IMR-90 (cell line): ENCODE data around the gene ADAMTS13. TPM values are rescaled to one million over a fixed set of nuclear protein-coding genes. Genes with fewer than 3 reads are reported as not detected.

Experiments used
- ATAC-seq: fragments of 200-7000 bp; cut with Tn5 transposase; 2 replicates; pipeline ENCODE4 v1.9.1; 2020; ENCODE audit warnings: low read depth, mild to moderate bottlenecking, moderate library complexity
- BruUV-seq: library from RNA; stranded (reverse); fragments of 400-500 nt; replicated peaks from 2 replicates; lab custom pipeline; 2021; lab: Mats Ljungman, UMichigan
- CTCF ChIA-PET: fragments of 300-600 bp; formaldehyde crosslinking; extraction: SDS; loops from one replicate; lab custom pipeline; 2021; ENCODE audit warnings: antibody characterized with exemption; lab: Yijun Ruan, JAX
- POLR2A ChIA-PET: fragments of 300-600 bp; sonication (Branson Sonifier 250); formaldehyde crosslinking; loops from one replicate; lab custom pipeline; 2022; ENCODE audit warnings: antibody characterized with exemption; ENCODE audit not compliant: unreplicated experiment; lab: Charles Lee
- DNase-seq: peaks from one replicate; pipeline ENCODE4 v3.0.0; 2013
- H2AFZ ChIP-seq: replicated peaks from 2 replicates; pipeline ENCODE3; 2013; ENCODE audit warnings: low read length, mild to moderate bottlenecking; ENCODE audit not compliant: poor library complexity
- H2AK5ac ChIP-seq: 2 replicates; pipeline ENCODE4 v1.6.1; 2013; ENCODE audit warnings: low read depth, low read length, inconsistent platforms
- H2AK9ac ChIP-seq: replicated peaks from 2 replicates; pipeline ENCODE3; 2013; ENCODE audit warnings: mild to moderate bottlenecking, low read depth, low read length, moderate library complexity; ENCODE audit not compliant: poor library complexity
- H2BK120ac ChIP-seq: 2 replicates; pipeline ENCODE4 v1.6.1; 2013; ENCODE audit warnings: low read depth, low read length, inconsistent platforms
- H2BK15ac ChIP-seq: 3 replicates; pipeline ENCODE4 v1.6.1; 2013; ENCODE audit warnings: low read depth, low read length, inconsistent platforms
- H2BK20ac ChIP-seq: 2 replicates; pipeline ENCODE4 v1.6.1; 2013; ENCODE audit warnings: low read depth, mild to moderate bottlenecking, inconsistent platforms, low read length, moderate library complexity
- H2BK5ac ChIP-seq: 2 replicates; pipeline ENCODE4 v1.6.1; 2013; ENCODE audit warnings: mild to moderate bottlenecking, low read depth, low read length, inconsistent platforms; ENCODE audit not compliant: poor library complexity, severe bottlenecking
- H3K14ac ChIP-seq: replicated peaks from 2 replicates; pipeline ENCODE4 v1.6.1; 2013; ENCODE audit warnings: low read depth, low read length, inconsistent platforms
- H3K18ac ChIP-seq: 2 replicates; pipeline ENCODE4 v1.6.1; 2013; ENCODE audit warnings: low read depth, low read length, control low read depth
- H3K23ac ChIP-seq: 2 replicates; pipeline ENCODE4 v1.6.1; 2013; ENCODE audit warnings: low read depth, low read length, inconsistent platforms
- H3K27ac ChIP-seq: 2 replicates; pipeline ENCODE4 v1.5.1; 2013; ENCODE audit warnings: mild to moderate bottlenecking, control low read depth, low read length; ENCODE audit not compliant: insufficient read depth
- H3K27me3 ChIP-seq: 2 replicates; pipeline ENCODE4 v1.6.1; 2013; ENCODE audit warnings: low read length; ENCODE audit not compliant: control insufficient read depth, insufficient read depth
- H3K36me3 ChIP-seq: 2 replicates; pipeline ENCODE4 v1.6.1; 2013; ENCODE audit warnings: low read length, mixed read lengths; ENCODE audit not compliant: control insufficient read depth, insufficient read depth
- H3K4ac ChIP-seq: 2 replicates; pipeline ENCODE4 v1.6.1; 2013; ENCODE audit warnings: low read depth, low read length, inconsistent platforms
- H3K4me1 ChIP-seq: 2 replicates; pipeline ENCODE4 v1.6.1; 2013; ENCODE audit warnings: low read length, mixed read lengths; ENCODE audit not compliant: control insufficient read depth, insufficient read depth
- H3K4me2 ChIP-seq: 2 replicates; pipeline ENCODE4 v1.6.1; 2013; ENCODE audit warnings: low read depth, mild to moderate bottlenecking, control low read depth, low read length, moderate library complexity
- H3K4me3 ChIP-seq: 2 replicates; pipeline ENCODE4 v1.5.1; 2013; ENCODE audit warnings: low read depth, mild to moderate bottlenecking, control low read depth, low read length, moderate library complexity; ENCODE audit not compliant: insufficient read depth
- H3K56ac ChIP-seq: 2 replicates; pipeline ENCODE4 v1.6.1; 2013; ENCODE audit warnings: low read length, inconsistent platforms; ENCODE audit not compliant: insufficient read depth; ENCODE audit errors: extremely low read depth
- H3K79me1 ChIP-seq, 2 experiments: 2 replicates each; pipeline ENCODE4 v1.6.1; 2013; ENCODE audit warnings: low read length in 2 of 2, inconsistent platforms in 1 of 2, low read depth in 1 of 2
- H3K9ac ChIP-seq: 2 replicates; pipeline ENCODE4 v1.6.1; 2013; ENCODE audit warnings: low read depth, low read length, control low read depth
- H3K9me1 ChIP-seq: 2 replicates; pipeline ENCODE4 v1.6.1; 2013; ENCODE audit warnings: low read length, inconsistent platforms; ENCODE audit not compliant: insufficient read depth
- H3K9me3 ChIP-seq: 2 replicates; pipeline ENCODE4 v1.6.1; 2013; ENCODE audit warnings: low read length; ENCODE audit not compliant: control insufficient read depth, insufficient read depth
- H4K20me1 ChIP-seq: 2 replicates; pipeline ENCODE4 v1.6.1; 2013; ENCODE audit warnings: low read length, inconsistent platforms; ENCODE audit not compliant: insufficient read depth
- H4K5ac ChIP-seq: 2 replicates; pipeline ENCODE4 v1.6.1; 2013; ENCODE audit warnings: mild to moderate bottlenecking, low read depth, low read length, control low read depth
- H4K8ac ChIP-seq, 2 experiments: 2 replicates each; pipeline ENCODE4 v1.6.1; 2013; ENCODE audit warnings: low read depth in 2 of 2, low read length in 2 of 2, control low read depth in 1 of 2, inconsistent platforms in 1 of 2
- H4K91ac ChIP-seq: 2 replicates; pipeline ENCODE4 v1.6.1; 2013; ENCODE audit warnings: low read depth, low read length, inconsistent platforms; ENCODE audit not compliant: insufficient read depth
- BHLHE40 ChIP-seq: fragments of 150-350 bp; IDR thresholded peaks from 2 replicates; pipeline ENCODE4 v1.6.1; 2016; ENCODE audit warnings: mild to moderate bottlenecking, low read depth, low read length
- CHD1 ChIP-seq: IDR thresholded peaks from 2 replicates; pipeline ENCODE4 v1.6.1; 2012; ENCODE audit warnings: low read depth, low read length, improper control_type of control experiment
- CTCF ChIP-seq: conservative IDR thresholded peaks from 2 replicates; pipeline ENCODE4 v1.5.1; 2012; ENCODE audit warnings: mild to moderate bottlenecking, low read depth, low read length, improper control_type of control experiment
- ELK1 ChIP-seq: fragments of 150-350 bp; IDR thresholded peaks from 2 replicates; pipeline ENCODE4 v1.6.1; 2016; ENCODE audit warnings: low read depth, mild to moderate bottlenecking, low read length, moderate library complexity, borderline replicate concordance
- FOS ChIP-seq: fragments of 150-350 bp; IDR thresholded peaks from 2 replicates; pipeline ENCODE4 v1.6.1; 2016; ENCODE audit warnings: low read depth, low read length
- MAFK ChIP-seq: IDR thresholded peaks from 2 replicates; pipeline ENCODE4 v1.6.1; 2012; ENCODE audit warnings: low read depth, low read length, improper control_type of control experiment
- MAZ ChIP-seq: IDR thresholded peaks from 2 replicates; pipeline ENCODE4 v1.6.1; 2012; ENCODE audit warnings: low read depth, mild to moderate bottlenecking, low read length, improper control_type of control experiment, moderate library complexity, borderline replicate concordance
- NFE2L2 ChIP-seq: fragments of 150-350 bp; IDR thresholded peaks from 2 replicates; pipeline ENCODE4 v1.6.1; 2016; ENCODE audit warnings: low read depth, mild to moderate bottlenecking, low read length
- POLR2A ChIP-seq: IDR thresholded peaks from 2 replicates; pipeline ENCODE4 v1.6.1; 2012; ENCODE audit warnings: mild to moderate bottlenecking, low read depth, low read length
- RAD21 ChIP-seq: IDR thresholded peaks from 2 replicates; pipeline ENCODE4 v1.6.1; 2012; ENCODE audit warnings: low read length, improper control_type of control experiment
- RCOR1 ChIP-seq: IDR thresholded peaks from 2 replicates; pipeline ENCODE4 v1.6.1; 2012; ENCODE audit warnings: mild to moderate bottlenecking, low read length, improper control_type of control experiment; ENCODE audit not compliant: insufficient replicate concordance
- RFX5 ChIP-seq: IDR thresholded peaks from 2 replicates; pipeline ENCODE4 v1.8.0; 2012; ENCODE audit warnings: low read depth, mild to moderate bottlenecking, low read length, moderate library complexity
- SMC3 ChIP-seq: fragments of 150-350 bp; IDR thresholded peaks from 2 replicates; pipeline ENCODE4 v1.6.1; 2016; ENCODE audit warnings: low read depth, mild to moderate bottlenecking, antibody characterized with exemption, low read length, moderate library complexity
- USF2 ChIP-seq: fragments of 150-350 bp; IDR thresholded peaks from 2 replicates; pipeline ENCODE4 v1.6.1; 2017; ENCODE audit warnings: mild to moderate bottlenecking, antibody characterized with exemption, low read length, low read depth
- whole genome bisulfite sequencing, 2 experiments: methylation state at CpG; one replicate each; pipeline versions ENCODE4 v1.1.5 to v1.1.7; 2013; ENCODE audit warnings: missing lambda C conversion rate in 2 of 2; ENCODE audit not compliant: insufficient read length in 1 of 2; ENCODE audit errors: extremely low coverage in 2 of 2; 5-methylcytosine and 5-hydroxymethylcytosine counted together
- dilution Hi-C: fragments of 300-500 bp; cut with HindIII; formaldehyde crosslinking; loops from one replicate; pipeline ENCODE4 v1.14.3; 2018; ENCODE audit warnings: low sequenced_read_pairs; ENCODE audit not compliant: unreplicated experiment
- in situ Hi-C: fragments of 300-500 bp; cut with MboI; formaldehyde crosslinking; loops from 3 replicates; pipeline ENCODE4 v1.14.3; 2019; ENCODE audit warnings: low sequenced_read_pairs, inconsistent platforms, mixed read lengths
- intact Hi-C: fragments of 100-400 bp; cut with micrococcal nuclease; formaldehyde crosslinking; loops from 2 replicates; pipeline ENCODE4 v1.10.0; 2022
- polyA plus RNA-seq, 3 experiments: library from polyadenylated mRNA; depleted of rRNA; stranded (reverse); fragments of >200 nt; gene quantifications; 2 replicates each; pipeline ENCODE4 v1.2.3, GENCODE V29; 2012; ENCODE audit warnings: low replicate concordance in 1 of 3
- total RNA-seq: library from RNA; depleted of rRNA; stranded (reverse); fragments of >200 nt; gene quantifications from 2 replicates; pipeline ENCODE4 v1.2.3, GENCODE V29; 2012

ADAMTS13 gene
- total and polyA plus RNA-seq, 2 of the 4 experiments (the other 2 are of a cell fraction) = 0.18 to 2.8 TPM

- Histone ChIP-seq H3K56ac (no peak overlapping the region), H4K5ac (no peak overlapping the region), H2AK9ac (no peak overlapping the region), H3K9me1 (no peaks in the 10 kb centered on the region), H4K8ac (no peak overlapping the region), H3K36me3 (no peaks in the 10 kb centered on the region), H3K4me1 (no peaks in the 10 kb centered on the region; the same call in 1 of the 2 replicates), H2BK5ac (no peak overlapping the region), H3K14ac (no peak overlapping the region), H2AFZ (no peak overlapping the region), H3K27me3 (no peaks in the 10 kb centered on the region), H3K9ac (no peak overlapping the region), H3K27ac (no peak overlapping the region), H2BK20ac (no peak overlapping the region), H4K20me1 (peaks cover 18% of the 10 kb centered on the region), H2BK120ac (no peak overlapping the region), H3K4me2 (no peak overlapping the region), H3K9me3 (no peaks in the 10 kb centered on the region), H3K4me3 (no peak overlapping the region), H3K18ac (no peak overlapping the region), H3K23ac (no peak overlapping the region), H3K79me1 (peaks cover 0 to 7% of the 10 kb centered on the region in 2 experiments; a peak in 1 of 4 replicates), H4K91ac (no peak overlapping the region), H2BK15ac (no peak overlapping the region), H2AK5ac (no peak overlapping the region), H3K4ac (no peak overlapping the region)
- intact Hi-C loops (no loop called here), dilution Hi-C loops (no loop called here), in situ Hi-C loops (no loop called here)
- DNase-seq (no peak), ATAC-seq (no peak)
- TF ChIP-seq MAFK (no peak), POLR2A (no peak), FOS (no peak), SMC3 (no peak), RAD21 (no peak), CHD1 (no peak), RFX5 (no peak), CTCF (no peak), RCOR1 (no peak), USF2 (no peak), NFE2L2 (no peak), MAZ (no peak), ELK1 (no peak), BHLHE40 (no peak)
- CTCF ChIA-PET = no interaction called here
- POLR2A ChIA-PET = no interaction called here
- BruUV-seq = no TSS peak
- WGBS, 2 experiments = no CpG with 5 or more reads among the region's 1 CpG
These were observed 43.7 kb upstream of the ADAMTS13 start for GRCh38 chr9:133378408-133378962.
